ENCODE results near the gene SYTL2.

SYTL2 gene

GRCh38 chr11:85717429-85717828 lies 93.5 kb downstream of the SYTL2 start:
- Histone ChIP-seq H3K36me3 (ENCODE audit: insufficient read depth, low read length) (no peaks in the 10 kb centered on the region), H3K9me2 (ENCODE audit: low read depth, low read length) (no peaks in the 10 kb centered on the region), H3K9me3 (ENCODE audit: low read length) (no peaks in the 10 kb centered on the region), H3K4me2 (ENCODE audit: low read length) (no peak overlapping the region), H3K4me3 (ENCODE audit: low read depth, low read length, poor library complexity, severe bottlenecking) (no peak overlapping the region), H3K9ac (ENCODE audit: low read length) (no peak overlapping the region), H4K20me1 (ENCODE audit: insufficient read depth, low read length) (no peaks in the 10 kb centered on the region), H3K79me2 (ENCODE audit: insufficient read depth, low read length) (no peaks in the 10 kb centered on the region), H3K4me1 (ENCODE audit: insufficient read depth, low read length, severe bottlenecking) (no peaks in the 10 kb centered on the region), H3K27me3 (ENCODE audit: insufficient read depth, low read length) (no peaks in the 10 kb centered on the region), H2AFZ (ENCODE audit: low read length) (no peak overlapping the region), H3F3A (ENCODE audit: insufficient read depth, low read length) (no peaks in the 10 kb centered on the region), H3K27ac (ENCODE audit: low read depth, low read length, poor library complexity, severe bottlenecking) (no peak overlapping the region)
- TF ChIP-seq CTCF (IDR thresholded peaks at IDR 0.05; ENCODE audit: low read length) = no peak

- no peaks in the 10 kb centered on the region for H3K79me2 ChIP-seq (ENCODE audit: insufficient read depth, low read length)
- TF ChIP-seq CTCF (IDR thresholded peaks at IDR 0.05; ENCODE audit: low read length) (no peak), EZH2 (IDR thresholded peaks at IDR 0.05; ENCODE audit: borderline replicate concordance, low read length) (no peak)
Measured at GRCh38 chr11:85712953-85713352, 98.0 kb downstream of the SYTL2 start.

GRCh38 chr11:85710917-85711316 lies 100.0 kb downstream of the SYTL2 start:
- H3K4me3 ChIP-seq (ENCODE audit: low read depth, low read length, poor library complexity, severe bottlenecking) = no peak overlapping the region
- no peak overlapping the region for H3K9ac ChIP-seq (ENCODE audit: low read length)
- no peaks in the 10 kb centered on the region for H3K79me2 ChIP-seq (ENCODE audit: insufficient read depth, low read length)
- TF ChIP-seq CTCF (IDR thresholded peaks at IDR 0.05; ENCODE audit: low read length) = no peak
- TF ChIP-seq EZH2 (IDR thresholded peaks at IDR 0.05; ENCODE audit: borderline replicate concordance, low read length) = no peak
- no peaks in the 10 kb centered on the region for H3K9me3 ChIP-seq (ENCODE audit: low read length)
- no peak overlapping the region for H2AFZ ChIP-seq (ENCODE audit: low read length)
- H4K20me1 ChIP-seq (ENCODE audit: insufficient read depth, low read length) = no peaks in the 10 kb centered on the region
- H3K9me2 ChIP-seq (ENCODE audit: low read depth, low read length) = no peaks in the 10 kb centered on the region
- H3K36me3 ChIP-seq (ENCODE audit: insufficient read depth, low read length) = no peaks in the 10 kb centered on the region
- H3F3A ChIP-seq (ENCODE audit: insufficient read depth, low read length) = no peaks in the 10 kb centered on the region
- no peak overlapping the region for H3K27ac ChIP-seq (ENCODE audit: low read depth, low read length, poor library complexity, severe bottlenecking)
- H3K27me3 ChIP-seq (ENCODE audit: insufficient read depth, low read length) = no peaks in the 10 kb centered on the region
- H3K4me2 ChIP-seq (ENCODE audit: low read length) = no peak overlapping the region
- H3K4me1 ChIP-seq (ENCODE audit: insufficient read depth, low read length, severe bottlenecking) = no peaks in the 10 kb centered on the region

More at GRCh38 chr11:85712953-85713352, 98.0 kb downstream of the SYTL2 start:
- no peak overlapping the region for H3K27ac ChIP-seq (ENCODE audit: low read depth, low read length, poor library complexity, severe bottlenecking)
- no peak overlapping the region for H2AFZ ChIP-seq (ENCODE audit: low read length)
- H3K9me2 ChIP-seq (ENCODE audit: low read depth, low read length) = no peaks in the 10 kb centered on the region
- H3K9me3 ChIP-seq (ENCODE audit: low read length) = no peaks in the 10 kb centered on the region
- H3K9ac ChIP-seq (ENCODE audit: low read length) = no peak overlapping the region
- H3K27me3 ChIP-seq (ENCODE audit: insufficient read depth, low read length) = no peaks in the 10 kb centered on the region
- no peaks in the 10 kb centered on the region for H3K4me1 ChIP-seq (ENCODE audit: insufficient read depth, low read length, severe bottlenecking)
- no peak overlapping the region for H3K4me3 ChIP-seq (ENCODE audit: low read depth, low read length, poor library complexity, severe bottlenecking)
- H3K36me3 ChIP-seq (ENCODE audit: insufficient read depth, low read length) = no peaks in the 10 kb centered on the region
- no peak overlapping the region for H3K4me2 ChIP-seq (ENCODE audit: low read length)
- no peaks in the 10 kb centered on the region for H4K20me1 ChIP-seq (ENCODE audit: insufficient read depth, low read length)
- no peaks in the 10 kb centered on the region for H3F3A ChIP-seq (ENCODE audit: insufficient read depth, low read length)

All from OCI-LY1 (cell line).